PC-3 (cell line): ENCODE measurements around the gene OR6K6.

ENCODE experiments used
- CTCF ChIP-seq: fragments of 300-600 bp; sonication (generic); conservative IDR thresholded peaks from 2 replicates; pipeline ENCODE4 v1.5.1; 2017; ENCODE audit warnings: antibody characterized with exemption, low read depth, mild to moderate bottlenecking, low read length
- EZH2 ChIP-seq: fragments of 300-600 bp; sonication (generic); IDR thresholded peaks from one replicate; pipeline ENCODE4 v1.6.1; 2017; ENCODE audit warnings: antibody characterized with exemption, mild to moderate bottlenecking, low read length; ENCODE audit not compliant: unreplicated experiment
- EZH2phosphoT487 ChIP-seq: fragments of 300-600 bp; sonication (generic); IDR thresholded peaks from 2 replicates; pipeline ENCODE4 v1.6.1; 2018; ENCODE audit warnings: mild to moderate bottlenecking, antibody characterized with exemption, low read length, borderline replicate concordance

- TF ChIP-seq CTCF (no peak), EZH2phosphoT487 (no peak), EZH2 (no peak)
Measured at GRCh38 chr1:158800526-158800925, 46.0 kb downstream of the OR6K6 start.
